NCI-H345 treated with DMSO at 0.1 percent for 48 hours (cell line): ENCODE results near the gene AP2A1.
A peak's percentile ranks its signal among the peaks of the same experiment; 100 is the strongest.

Experiments used
- DNase-seq: peaks from one replicate; lab custom pipeline; 2025; ENCODE audit not compliant: unreplicated experiment; lab: John Stamatoyannopoulos, UW

Gene AP2A1

GRCh38 chr19:49792829-49793560 is 26.2 kb downstream of the AP2A1 start:
- no peak for DNase-seq

GRCh38 chr19:49793561-49793840 is 26.7 kb downstream of the AP2A1 start:
- no peak for DNase-seq

- DNase-seq: no peak
Measured at GRCh38 chr19:49795615-49796014, 28.8 kb downstream of the AP2A1 start.

- DNase-seq: no peak
Measured at GRCh38 chr19:49798574-49798973, 31.8 kb downstream of the AP2A1 start.

GRCh38 chr19:49799271-49799797 is 32.5 kb downstream of the AP2A1 start:
- DNase-seq: no peak

- no peak for DNase-seq
Measured at GRCh38 chr19:49799798-49800376, 33.1 kb downstream of the AP2A1 start.

- no peak for DNase-seq
Measured at GRCh38 chr19:49800771-49801170, 34.0 kb downstream of the AP2A1 start.

- no peak for DNase-seq
Measured at GRCh38 chr19:49801401-49801888, 34.6 kb downstream of the AP2A1 start.

- DNase-seq: no peak
Measured at GRCh38 chr19:49801966-49802661, 35.3 kb downstream of the AP2A1 start.

GRCh38 chr19:49802836-49803528 is 36.2 kb downstream of the AP2A1 start:
- no peak for DNase-seq

GRCh38 chr19:49803529-49803856 is 36.7 kb downstream of the AP2A1 start:
- no peak for DNase-seq

- no peak for DNase-seq
Measured at GRCh38 chr19:49805822-49806619, 39.2 kb downstream of the AP2A1 start.

- DNase-seq: no peak
Measured at GRCh38 chr19:49806620-49806959, 39.8 kb downstream of the AP2A1 start.

GRCh38 chr19:49807058-49807903 is 40.5 kb downstream of the AP2A1 start:
- no peak for DNase-seq

GRCh38 chr19:49807904-49808675 is 41.3 kb downstream of the AP2A1 start:
- DNase-seq: no peak

- peak; percentile 64 for DNase-seq
Measured at GRCh38 chr19:49808711-49809159, 41.9 kb downstream of the AP2A1 start.

GRCh38 chr19:49809160-49809940 is 42.5 kb downstream of the AP2A1 start:
- peak; percentile 13 for DNase-seq

- DNase-seq: no peak
Measured at GRCh38 chr19:49809941-49810389, 43.2 kb downstream of the AP2A1 start.
